ENCODE measurements around the gene EDEM2.
"Not testable (repeated sequence)": the region's sequence is repeated elsewhere in the genome, so short reads cannot be mapped to it uniquely, and the experiment has no call there.

EDEM2 gene, protein sequence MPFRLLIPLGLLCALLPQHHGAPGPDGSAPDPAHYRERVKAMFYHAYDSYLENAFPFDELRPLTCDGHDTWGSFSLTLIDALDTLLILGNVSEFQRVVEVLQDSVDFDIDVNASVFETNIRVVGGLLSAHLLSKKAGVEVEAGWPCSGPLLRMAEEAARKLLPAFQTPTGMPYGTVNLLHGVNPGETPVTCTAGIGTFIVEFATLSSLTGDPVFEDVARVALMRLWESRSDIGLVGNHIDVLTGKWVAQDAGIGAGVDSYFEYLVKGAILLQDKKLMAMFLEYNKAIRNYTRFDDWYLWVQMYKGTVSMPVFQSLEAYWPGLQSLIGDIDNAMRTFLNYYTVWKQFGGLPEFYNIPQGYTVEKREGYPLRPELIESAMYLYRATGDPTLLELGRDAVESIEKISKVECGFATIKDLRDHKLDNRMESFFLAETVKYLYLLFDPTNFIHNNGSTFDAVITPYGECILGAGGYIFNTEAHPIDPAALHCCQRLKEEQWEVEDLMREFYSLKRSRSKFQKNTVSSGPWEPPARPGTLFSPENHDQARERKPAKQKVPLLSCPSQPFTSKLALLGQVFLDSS

DNA sequence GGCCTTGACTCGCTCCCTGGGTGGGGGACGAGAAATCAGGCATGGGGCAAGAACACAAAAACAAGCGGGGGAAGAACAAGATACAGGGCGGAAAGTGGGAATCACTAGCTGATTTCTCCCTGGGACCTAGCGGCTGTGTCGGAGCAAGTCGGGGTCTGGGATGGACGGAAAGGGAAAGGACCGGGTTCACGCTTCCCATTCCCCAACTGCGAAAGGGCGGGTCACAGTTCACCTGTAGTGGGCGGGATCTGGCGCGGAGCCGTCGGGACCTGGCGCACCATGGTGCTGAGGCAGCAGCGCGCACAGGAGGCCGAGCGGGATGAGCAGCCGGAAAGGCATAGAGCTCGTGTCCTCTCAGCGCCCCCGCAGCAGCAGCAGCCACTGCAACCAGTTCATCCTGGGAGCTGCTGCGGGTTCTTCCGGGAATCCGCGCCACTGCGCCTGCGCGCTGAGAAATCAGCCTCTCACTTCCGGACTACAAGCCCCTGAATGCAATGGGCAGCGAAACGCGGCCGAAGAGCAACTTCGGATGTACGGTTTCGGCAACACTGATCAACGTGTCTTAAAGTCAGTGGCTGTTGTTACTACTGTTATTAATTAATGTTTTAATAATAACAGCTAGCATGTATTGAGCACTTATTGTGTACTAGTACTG lies at the start of gene EDEM2:
Gene EDEM2 (minus strand): TSS at position 417 of the 655 bp plus-strand sequence. CDS start 78 bp downstream, at position 339.
- DNase-seq (ENCODE audit: low spot score) = peak; percentile 95

DNA sequence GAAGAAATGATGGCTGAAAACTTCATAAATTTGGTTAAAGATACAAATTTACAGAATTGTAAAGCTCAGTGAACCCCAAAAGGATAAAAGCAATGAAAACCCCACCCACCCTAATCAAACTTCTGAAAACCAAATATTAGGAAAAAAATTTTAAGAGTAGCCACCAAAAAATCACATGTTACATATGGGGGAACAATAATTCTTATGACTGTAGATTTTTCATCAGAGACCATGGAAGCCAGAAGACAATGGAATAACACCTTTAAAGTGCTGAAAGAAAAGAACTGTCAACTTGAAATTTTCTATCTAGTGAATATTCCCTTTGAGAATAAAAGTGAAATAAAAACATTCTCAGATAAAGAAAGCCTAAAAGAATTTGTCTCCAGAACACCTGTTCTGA lies 49.2 kb upstream of the EDEM2 start:
- no peak for DNase-seq (ENCODE audit: low spot score)

DNA sequence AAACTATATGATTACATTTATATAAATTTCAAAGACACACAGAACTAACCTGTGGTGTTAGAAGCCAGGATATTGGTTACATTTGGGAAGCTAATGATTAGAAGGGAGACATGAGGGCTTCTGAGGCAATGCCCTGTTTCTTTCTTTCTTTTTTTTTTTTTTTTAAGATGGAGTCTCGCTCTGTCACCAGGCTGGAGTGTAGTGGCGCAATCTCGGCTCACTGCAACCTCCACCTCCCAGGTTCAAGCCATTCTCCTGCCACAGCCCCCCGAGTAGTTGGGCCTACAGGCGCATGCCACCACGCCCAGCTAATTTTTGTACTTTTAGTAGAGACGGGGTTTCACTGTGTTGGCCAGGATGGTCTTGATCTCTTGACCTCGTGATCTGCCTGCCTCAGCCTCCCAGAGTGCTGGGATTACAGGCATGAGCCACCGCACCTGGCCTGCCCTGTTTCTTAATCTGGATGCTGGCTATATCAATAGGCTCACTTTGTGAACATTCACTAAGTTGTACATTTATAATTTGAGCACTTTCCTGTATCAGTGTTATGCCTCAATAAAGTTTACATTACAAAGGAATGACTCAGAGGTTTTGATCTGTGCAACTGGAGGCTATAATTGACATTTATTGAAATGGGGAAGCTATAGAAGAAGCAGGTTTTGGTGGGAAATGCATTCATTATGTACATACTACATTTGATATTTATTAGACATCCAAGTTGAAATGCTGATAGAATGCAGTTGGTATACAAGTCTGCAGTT lies 46.1 kb upstream of the EDEM2 start:
- not testable (repeated sequence) for DNase-seq (ENCODE audit: low spot score)

DNA sequence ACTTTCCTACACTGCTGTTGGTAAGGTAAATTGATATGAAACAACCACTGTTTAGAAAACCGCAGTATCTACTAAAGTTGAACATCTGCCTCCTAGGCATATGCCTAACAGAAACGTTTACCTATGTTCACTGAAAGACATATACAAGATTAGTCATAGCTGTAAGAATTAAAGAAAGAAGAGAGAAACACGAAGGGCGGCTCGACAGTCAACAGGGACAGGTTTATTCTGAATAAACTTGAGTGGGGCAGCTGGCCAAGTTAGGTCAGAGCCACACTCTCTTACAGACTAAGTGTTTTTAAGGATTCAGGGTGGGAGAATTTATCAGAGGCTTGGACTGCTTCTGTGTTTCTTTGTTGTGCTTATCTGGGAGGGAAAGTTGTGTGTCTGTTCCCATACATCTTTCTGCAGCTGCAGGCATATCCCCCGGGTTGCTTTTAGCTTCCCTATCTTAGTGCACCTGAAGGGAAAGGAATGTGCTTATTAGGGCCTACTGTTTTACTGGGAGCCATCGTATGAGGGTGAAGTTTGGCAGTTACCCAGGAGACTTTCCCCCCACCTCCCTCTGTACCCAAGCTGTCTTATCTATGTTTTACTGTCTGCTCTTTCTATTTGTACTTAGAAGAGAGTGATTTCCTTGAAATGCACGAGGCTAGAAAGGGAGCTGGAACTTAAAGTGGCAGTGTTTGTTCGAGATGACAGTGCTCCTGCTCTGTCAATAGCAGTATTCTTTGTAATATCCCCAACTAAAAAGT lies 45.2 kb upstream of the EDEM2 start:
- DNase-seq (ENCODE audit: low spot score) = no peak

DNA sequence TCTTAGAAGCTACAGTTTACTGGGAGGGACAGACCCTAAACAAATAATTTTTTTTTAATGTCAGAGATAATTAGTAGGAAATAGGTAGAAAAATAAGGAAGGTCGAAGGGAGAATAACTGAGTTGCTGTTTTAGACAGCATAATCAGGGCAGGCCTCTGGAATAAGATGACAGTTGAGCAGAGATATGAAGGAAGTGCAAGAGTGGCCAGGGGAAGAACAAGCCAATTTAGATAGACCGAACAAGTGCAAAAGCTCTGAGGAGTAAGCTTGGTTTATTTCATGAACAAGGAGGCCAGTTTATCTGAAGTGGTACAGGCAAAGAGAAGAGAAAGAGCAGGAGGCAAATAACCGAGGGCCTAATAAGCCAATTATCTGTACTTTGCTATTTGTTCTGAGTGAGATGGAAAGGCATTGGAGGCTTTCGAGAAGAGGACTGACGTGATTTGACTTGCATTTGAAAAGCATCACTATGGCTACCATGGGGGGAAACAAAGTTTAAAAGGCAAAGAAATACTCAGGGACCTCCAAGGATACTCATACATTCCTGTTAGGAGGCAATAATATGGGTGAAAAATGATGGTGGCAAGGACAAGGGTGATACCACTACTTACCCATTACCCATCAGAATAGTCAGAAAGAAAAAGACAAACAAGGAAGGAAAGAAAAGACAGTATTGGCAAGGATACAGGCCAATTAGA lies 44.4 kb upstream of the EDEM2 start:
- no peak for DNase-seq (ENCODE audit: low spot score)

DNA sequence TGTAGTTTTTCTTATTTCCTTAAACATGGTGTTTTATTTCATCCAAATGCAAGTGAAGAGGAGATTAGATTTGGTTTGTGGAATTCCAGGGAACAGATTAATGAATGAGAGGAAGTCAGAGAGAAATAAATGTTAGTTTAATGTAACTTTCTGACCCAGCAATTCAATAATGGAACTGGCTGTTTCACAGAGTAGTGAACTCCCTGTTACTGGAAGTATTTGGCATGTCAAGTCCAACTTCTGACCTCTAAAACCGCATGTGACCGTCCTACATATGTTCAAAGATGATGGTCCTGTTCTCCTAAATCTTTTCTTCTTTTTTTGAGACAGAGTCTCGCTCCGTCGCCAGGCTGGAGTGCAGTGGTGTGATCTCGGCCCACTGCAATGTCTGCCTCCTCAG lies 43.4 kb upstream of the EDEM2 start:
- DNase-seq (ENCODE audit: low spot score) = no peak

DNA sequence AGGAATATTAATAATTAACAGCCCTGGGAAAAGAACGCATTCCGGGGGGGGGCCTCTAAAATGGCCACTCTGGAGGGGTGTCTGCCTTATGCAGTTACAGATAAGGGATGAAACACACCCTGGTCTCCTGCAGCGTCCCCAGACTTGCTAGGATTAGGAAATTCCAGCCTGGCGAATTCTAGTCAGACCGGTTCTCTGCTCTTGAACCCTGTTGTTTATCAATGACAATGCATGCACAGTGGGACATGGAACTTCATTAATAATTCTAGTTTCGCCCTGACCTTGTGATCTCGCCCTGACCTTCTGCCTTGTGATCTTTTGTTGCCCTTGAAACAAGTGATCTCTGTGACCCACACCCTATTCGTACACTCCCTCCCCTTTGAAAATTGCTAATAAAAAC lies 42.1 kb upstream of the EDEM2 start:
- not testable (repeated sequence) for DNase-seq (ENCODE audit: low spot score)

DNA sequence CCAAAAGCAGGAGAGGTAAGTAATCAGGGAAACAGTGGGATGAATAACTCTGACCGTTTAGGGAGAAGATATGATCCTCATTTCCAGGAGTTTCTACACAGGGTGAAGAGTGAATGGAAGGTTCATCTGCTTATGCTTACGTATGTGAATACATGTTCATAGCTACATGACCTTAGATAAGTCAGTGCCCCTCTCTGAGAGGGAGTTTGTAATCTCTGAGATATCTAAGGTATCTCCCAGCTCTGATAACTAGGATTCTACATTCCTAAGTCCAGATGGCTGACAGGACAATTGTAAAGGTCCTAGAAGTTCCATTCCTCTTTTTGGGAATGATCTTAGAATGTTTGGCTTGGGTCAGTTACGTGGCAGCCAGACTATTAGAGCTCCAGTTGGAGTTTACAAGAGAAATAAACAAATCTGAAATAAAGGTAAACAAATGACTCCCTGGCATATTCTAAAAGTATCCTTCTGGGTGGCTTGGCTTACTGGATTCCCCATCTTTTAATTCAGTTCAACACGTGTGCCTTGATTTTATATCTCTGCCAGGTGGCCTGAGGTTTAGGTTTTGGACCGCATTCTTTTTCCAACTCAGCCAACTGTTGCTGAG lies 40.6 kb upstream of the EDEM2 start:
- no peak for DNase-seq (ENCODE audit: low spot score)

DNA sequence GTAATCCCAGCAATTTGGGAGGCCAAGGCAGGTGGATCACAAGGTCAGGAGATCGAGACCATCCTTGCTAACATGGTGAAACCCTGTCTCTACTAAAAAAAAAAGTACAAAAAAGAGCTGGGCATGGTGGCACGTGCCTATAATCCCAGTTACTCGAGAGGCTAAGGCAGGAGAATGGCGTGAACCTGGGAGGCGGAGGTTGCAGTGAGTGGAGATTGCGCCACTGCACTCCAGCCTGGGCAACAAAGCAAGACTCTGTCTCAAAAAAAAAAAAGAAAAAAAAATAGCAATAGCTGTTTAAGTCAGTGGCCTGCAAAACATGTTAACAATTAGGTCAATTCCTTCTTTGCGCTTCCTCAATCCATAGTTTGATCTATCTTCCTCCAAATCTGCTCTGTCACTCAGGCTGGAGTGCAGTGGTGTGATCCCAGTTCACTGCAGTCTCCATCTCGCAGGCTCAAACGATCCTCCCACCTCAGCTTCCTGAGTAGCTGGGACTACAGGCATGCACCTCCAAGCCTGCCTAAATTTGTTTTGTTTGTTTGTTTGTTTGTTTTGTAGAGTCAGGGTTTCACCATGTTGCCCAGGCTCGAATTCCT lies 39.7 kb upstream of the EDEM2 start:
- not testable (repeated sequence) for DNase-seq (ENCODE audit: low spot score)

DNA sequence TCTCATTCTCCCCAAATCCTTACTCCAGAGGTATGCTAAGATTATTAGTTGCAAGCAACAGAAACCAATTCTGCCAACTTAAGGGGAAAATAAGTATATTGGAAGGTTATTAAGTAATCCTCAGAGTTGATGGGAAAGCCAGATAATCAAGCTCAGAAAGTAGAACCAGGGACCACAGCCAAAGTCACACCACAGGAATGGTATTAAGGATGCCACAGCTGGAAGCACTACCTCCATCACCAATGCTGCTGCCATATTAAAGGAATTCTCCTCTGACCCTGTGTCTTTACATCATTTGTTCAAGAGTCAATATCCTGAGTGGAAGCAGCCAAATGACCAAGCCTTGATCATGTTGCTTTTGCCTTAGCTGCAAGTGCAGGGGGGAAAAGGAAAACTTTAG lies 34.6 kb upstream of the EDEM2 start:
- DNase-seq (ENCODE audit: low spot score) = no peak

DNA sequence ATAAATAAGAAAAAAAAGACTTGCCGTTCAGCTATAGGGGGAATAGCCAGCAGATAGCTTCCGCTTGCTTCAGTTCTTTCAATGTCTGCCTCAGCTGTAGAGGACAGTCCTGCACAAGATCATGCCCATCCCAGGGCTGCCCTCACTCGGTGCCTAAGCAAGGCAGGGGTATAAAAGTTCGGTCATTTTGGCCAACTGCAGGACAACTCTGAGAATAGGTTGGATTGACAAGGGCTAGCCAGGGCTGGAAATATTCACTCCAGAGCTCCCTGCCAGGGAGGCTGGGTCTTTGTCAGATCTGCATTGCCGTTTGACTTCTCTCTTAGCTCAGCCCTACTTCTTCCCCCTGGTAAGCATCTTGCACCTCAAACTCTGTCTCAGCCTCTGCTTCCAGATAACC lies 33.1 kb upstream of the EDEM2 start:
- no peak for DNase-seq (ENCODE audit: low spot score)

DNA sequence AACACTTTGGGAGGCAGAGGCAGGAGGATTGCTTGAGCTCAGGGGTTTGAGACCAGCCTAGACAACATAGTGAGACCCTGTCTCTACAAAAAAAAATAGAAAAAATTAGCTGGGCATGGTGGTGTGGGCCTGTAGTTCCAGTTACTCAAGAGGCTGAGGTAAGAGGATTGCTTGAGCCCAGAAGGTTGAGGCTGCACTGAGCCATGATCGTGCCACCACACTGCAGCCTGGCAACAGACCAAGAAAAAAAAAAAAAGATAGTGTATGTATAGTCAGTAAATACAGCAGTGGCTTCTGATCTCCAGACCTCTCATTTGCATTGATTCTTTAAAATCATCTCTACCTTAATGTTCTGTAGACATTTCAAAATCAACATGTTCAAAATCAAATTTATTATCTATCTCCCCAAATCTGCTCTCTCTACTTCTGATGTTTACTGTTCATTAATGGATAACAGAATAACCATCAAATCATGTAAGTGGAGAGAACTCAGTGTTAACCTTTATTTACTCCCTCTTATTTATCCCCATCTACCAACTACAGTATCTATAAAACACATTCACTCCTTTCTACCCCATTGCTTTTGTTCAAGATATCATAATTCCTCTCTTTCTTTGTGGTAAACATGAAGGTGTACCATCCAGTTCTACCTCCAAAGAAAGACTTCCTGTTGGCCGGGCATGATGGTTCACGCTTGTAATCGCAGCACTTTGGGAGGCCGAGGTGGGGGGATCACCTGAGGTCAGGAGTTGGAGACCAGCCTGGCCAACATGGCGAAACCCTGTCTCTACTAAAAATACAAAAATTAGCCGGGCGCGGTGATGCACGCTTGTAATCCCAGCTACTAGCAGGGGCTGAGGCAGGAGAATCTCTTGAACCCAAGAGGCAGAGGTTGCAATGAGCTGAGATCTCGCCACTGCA lies 32.4 kb upstream of the EDEM2 start:
- DNase-seq (ENCODE audit: low spot score) = no peak

DNA sequence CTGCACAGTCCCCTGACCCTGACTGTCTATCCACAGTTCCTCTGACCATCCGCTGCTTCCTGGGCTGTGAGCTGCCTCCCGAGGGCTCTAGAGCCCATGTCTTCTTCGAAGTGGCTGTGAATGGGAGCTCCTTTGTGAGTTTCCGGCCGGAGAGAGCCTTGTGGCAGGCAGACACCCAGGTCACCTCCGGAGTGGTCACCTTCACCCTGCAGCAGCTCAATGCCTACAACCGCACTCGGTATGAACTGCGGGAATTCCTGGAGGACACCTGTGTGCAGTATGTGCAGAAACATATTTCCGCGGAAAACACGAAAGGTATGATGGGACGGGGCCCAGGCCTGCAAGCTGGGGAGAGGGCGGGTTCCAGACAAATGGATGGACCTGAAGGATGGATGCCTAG lies 29.0 kb upstream of the EDEM2 start:
- no peak for DNase-seq (ENCODE audit: low spot score)

DNA sequence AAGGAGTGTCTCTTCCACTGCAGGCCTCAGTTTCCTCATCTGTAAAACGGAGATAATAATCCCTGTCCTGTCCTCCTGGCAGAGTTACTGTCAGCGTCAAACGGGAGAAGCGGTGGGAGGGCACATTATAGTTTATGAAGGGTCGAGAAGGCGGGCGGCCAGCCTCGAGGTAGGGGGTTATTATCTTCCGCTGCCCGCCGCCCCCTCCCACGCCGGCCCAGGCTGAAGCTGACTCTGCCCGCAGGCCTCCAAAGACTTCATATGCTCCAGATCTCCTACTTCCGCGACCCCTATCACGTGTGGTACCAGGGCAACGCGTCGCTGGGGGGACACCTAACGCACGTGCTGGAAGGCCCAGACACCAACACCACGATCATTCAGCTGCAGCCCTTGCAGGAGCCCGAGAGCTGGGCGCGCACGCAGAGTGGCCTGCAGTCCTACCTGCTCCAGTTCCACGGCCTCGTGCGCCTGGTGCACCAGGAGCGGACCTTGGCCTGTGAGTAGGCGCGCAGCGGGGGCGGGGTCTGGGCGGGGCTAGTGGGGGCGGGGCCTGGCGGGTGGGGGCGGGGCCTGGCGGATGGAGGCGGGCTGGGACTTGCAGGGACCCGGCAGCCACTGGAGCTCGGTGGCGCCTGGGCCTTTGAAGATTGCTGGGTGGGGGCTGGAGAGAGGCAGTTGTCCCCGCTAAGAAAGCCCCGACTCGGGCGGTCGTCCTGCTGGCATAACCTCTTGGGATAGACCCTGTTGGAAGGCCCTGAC lies 27.5 kb upstream of the EDEM2 start:
- no peak for DNase-seq (ENCODE audit: low spot score)

DNA sequence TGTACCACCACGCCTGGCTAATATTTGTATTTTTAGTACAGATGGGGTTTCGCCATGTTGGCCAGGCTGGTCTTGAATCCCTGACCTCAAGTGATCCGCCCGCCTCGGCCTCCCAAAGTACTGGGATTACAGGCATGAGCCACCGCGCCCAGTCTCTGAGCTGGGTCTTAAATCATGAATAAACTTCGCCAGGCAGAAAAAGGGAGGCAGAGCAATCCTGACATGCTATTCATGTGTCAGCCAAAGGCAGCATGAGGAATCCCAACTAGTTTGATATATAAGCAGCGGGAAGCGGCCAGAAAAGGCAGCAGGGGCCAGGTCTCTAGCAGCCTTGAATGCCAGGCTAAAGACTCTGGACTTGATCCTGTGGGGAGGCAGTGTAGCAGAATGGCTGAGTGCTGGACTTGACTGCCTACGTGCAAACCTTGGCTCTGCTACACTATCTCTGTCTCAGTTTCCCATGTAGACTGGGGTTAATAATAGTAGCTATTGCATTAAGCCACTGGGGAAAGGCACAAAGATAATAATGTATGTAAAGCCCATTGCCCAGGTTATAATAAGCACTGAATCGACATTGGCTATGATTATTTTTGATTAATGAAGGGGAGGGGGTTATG lies 26.5 kb upstream of the EDEM2 start:
- no peak for DNase-seq (ENCODE audit: low spot score)

DNA sequence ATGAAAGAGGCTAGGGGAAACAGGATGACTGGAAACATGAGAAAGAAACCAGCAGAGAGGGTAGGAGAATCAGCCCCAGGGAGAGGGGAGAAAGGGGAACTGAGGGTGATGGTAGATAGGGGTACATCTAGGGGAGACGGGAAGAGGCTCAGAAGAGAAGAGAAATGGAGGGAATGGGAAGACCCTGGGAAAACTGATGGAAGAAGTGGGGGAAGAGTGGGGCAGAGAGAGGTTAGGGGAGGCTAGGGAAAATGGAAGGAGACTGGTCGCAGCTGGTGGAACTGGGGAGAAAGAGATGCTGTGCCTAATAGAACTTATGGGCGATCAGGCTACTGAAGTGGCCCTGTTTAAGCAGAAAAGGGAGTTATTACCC lies 25.3 kb upstream of the EDEM2 start:
- DNase-seq (ENCODE audit: low spot score) = no peak

DNA sequence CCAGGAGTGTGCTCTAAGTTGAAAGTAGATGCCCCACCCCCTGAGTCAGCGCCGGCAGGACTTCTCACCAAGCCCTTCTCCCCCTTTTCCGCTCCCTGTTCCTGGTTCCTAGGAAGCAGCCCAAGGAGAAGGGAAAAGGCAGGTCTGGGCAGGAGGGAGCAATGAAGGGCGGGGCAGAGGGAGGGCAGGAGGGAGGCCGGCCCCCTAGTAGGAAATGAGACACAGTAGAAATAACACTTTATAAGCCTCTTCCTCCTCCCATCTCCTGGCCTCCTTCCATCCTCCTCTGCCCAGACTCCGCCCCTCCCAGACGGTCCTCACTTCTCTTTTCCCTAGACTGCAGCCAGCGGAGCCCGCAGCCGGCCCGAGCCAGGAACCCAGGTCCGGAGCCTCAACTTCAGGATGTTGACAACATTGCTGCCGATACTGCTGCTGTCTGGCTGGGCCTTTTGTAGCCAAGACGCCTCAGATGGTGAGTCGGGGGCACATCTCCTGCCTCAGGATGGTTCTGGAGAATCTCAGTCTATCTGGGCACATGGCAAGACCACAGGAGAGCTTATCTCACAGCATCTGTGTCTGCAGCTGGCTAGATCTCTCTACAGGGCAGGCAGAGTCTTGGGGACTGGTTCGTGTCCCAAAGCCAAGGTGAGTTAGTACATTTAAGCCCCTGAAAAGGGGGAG lies 24.8 kb upstream of the EDEM2 start, which contains the start of gene PROCR:
Gene PROCR (plus strand): TSS at position 320 of the 681 bp plus-strand sequence. CDS start 83 bp downstream, at position 403.
- DNase-seq (ENCODE audit: low spot score) = no peak

DNA sequence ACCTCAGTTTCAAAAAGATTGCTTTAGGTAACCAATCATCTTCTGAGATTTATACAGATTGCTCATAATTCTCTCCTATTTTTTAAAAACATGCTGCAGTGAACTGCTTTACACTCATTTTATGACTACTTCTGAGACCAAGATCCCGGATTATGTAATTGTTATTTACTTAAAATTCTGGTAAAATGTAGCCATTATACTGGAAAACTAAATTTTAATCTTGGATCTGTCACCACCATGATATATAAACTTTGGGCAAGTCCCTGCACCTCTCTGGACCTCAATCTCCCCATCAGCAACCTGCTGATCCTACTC lies 24.3 kb upstream of the EDEM2 start:
- DNase-seq (ENCODE audit: low spot score) = no peak
